Measurements from ENCODE around the gene CACNA1S.

Gene CACNA1S

GRCh38 chr1:200991097-200991614 lies 121.1 kb downstream of the CACNA1S start:
- Histone ChIP-seq H3K9me3 (no peaks in the 10 kb centered on the region), H3K4me3 (ENCODE audit: low read depth, low read length) (no peak overlapping the region), H3K36me3 (no peaks in the 10 kb centered on the region), H3K4me1 (no peaks in the 10 kb centered on the region), H3K27me3 (peaks cover 56% of the 10 kb centered on the region)
- DNase-seq: no peak
- no peak for TF ChIP-seq CTCF (IDR thresholded peaks at IDR 0.05; ENCODE audit: low read depth, low read length)

GRCh38 chr1:200990114-200990513 lies 122.1 kb downstream of the CACNA1S start:
- Histone ChIP-seq H3K4me3 (ENCODE audit: low read depth, low read length) (no peak overlapping the region), H3K27me3 (peaks cover 52% of the 10 kb centered on the region), H3K36me3 (no peaks in the 10 kb centered on the region), H3K4me1 (no peaks in the 10 kb centered on the region), H3K9me3 (no peaks in the 10 kb centered on the region)
- TF ChIP-seq CTCF (IDR thresholded peaks at IDR 0.05; ENCODE audit: low read depth, low read length): no peak
- DNase-seq: no peak

Measured in BE2C (cell line).